ENCODE data around the gene HIPK2. TPM values are rescaled to one million over a fixed set of nuclear protein-coding genes. Genes with fewer than 3 reads are reported as not detected.
A peak's percentile ranks its signal among the peaks of the same experiment; 100 is the strongest.

HIPK2 gene
- total RNA-seq, 1 donor from 2014 or later, result 5.7 TPM

GRCh38 chr7:139758388-139758787 is 19.4 kb downstream of the HIPK2 start:
- no peak overlapping the region for H3K4me3 ChIP-seq (ENCODE audit: low read length in 3 of 3)
- H3K36me3 ChIP-seq (ENCODE audit: control insufficient read depth in 3 of 3, insufficient read depth in 3 of 3, low read length in 3 of 3), result no peaks in the 10 kb centered on the region
- no peaks in the 10 kb centered on the region for H3K27me3 ChIP-seq (ENCODE audit: control insufficient read depth in 3 of 3, insufficient read depth in 3 of 3, low read length in 3 of 3)
- no peak overlapping the region for H3K27ac ChIP-seq (ENCODE audit: low read depth, low read length)
- peaks cover 12 to 29% (median 18%) of the 10 kb centered on the region in 3 donors for H3K4me1 ChIP-seq (ENCODE audit: control insufficient read depth in 3 of 3, insufficient read depth in 3 of 3, low read length in 3 of 3)
- no peaks in the 10 kb centered on the region for H3K9me3 ChIP-seq (ENCODE audit: control insufficient read depth in 3 of 3, low read length in 3 of 3)
- H3K9ac ChIP-seq (ENCODE audit: low read depth in 1 of 3, low read length in 3 of 3), result no peak overlapping the region

- H3K27ac ChIP-seq (ENCODE audit: low read depth, low read length), result no peak overlapping the region
- H3K27me3 ChIP-seq (ENCODE audit: control insufficient read depth in 3 of 3, insufficient read depth in 3 of 3, low read length in 3 of 3), result no peaks in the 10 kb centered on the region
- no peaks in the 10 kb centered on the region for H3K9me3 ChIP-seq (ENCODE audit: control insufficient read depth in 3 of 3, low read length in 3 of 3)
- H3K4me3 ChIP-seq (ENCODE audit: low read length in 3 of 3), result no peak overlapping the region
- H3K36me3 ChIP-seq (ENCODE audit: control insufficient read depth in 3 of 3, insufficient read depth in 3 of 3, low read length in 3 of 3), result no peaks in the 10 kb centered on the region
- no peak overlapping the region for H3K9ac ChIP-seq (ENCODE audit: low read depth in 1 of 3, low read length in 3 of 3)
- H3K4me1 ChIP-seq (ENCODE audit: control insufficient read depth in 3 of 3, insufficient read depth in 3 of 3, low read length in 3 of 3), result peaks cover 15 to 30% (median 19%) of the 10 kb centered on the region in 3 donors
These were observed 19.8 kb downstream of the HIPK2 start for GRCh38 chr7:139757968-139758367.

DNA sequence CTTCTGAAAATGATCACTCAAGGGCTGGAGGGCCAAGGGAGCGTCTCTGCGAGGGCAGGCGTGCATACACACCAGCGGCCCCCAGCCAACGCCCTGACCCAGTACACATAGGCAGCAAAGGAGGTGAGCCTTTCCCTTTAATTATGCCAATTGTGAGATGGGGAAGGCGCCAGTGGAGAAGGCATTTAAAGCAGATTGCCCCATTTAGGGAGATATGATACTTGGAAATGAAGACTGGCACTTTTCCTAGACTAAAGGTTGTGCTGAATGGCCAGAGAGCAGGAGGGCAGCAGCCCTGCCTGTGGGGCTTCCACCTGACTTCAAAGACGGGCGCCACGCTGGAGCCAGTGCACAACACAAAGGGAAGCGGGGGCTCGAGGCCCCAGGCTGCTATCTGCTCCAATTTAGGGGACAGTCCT is 24.1 kb downstream of the HIPK2 start:
- Histone ChIP-seq H3K27ac (ENCODE audit: low read depth, low read length) (peak overlapping the region; percentile 22), H3K9ac (ENCODE audit: low read depth in 1 of 3, low read length in 3 of 3) (peak overlapping the region in 1 of 3 donors; percentile 17), H3K4me3 (ENCODE audit: low read length in 3 of 3) (peak overlapping the region in 2 of 3 donors; percentile 14 to 32), H3K4me1 (ENCODE audit: control insufficient read depth in 3 of 3, insufficient read depth in 3 of 3, low read length in 3 of 3) (peaks cover 27 to 54% (median 39%) of the 10 kb centered on the region in 3 donors), H3K9me3 (ENCODE audit: control insufficient read depth in 3 of 3, low read length in 3 of 3) (no peaks in the 10 kb centered on the region), H3K27me3 (ENCODE audit: control insufficient read depth in 3 of 3, insufficient read depth in 3 of 3, low read length in 3 of 3) (no peaks in the 10 kb centered on the region), H3K36me3 (ENCODE audit: control insufficient read depth in 3 of 3, insufficient read depth in 3 of 3, low read length in 3 of 3) (no peaks in the 10 kb centered on the region)

DNA sequence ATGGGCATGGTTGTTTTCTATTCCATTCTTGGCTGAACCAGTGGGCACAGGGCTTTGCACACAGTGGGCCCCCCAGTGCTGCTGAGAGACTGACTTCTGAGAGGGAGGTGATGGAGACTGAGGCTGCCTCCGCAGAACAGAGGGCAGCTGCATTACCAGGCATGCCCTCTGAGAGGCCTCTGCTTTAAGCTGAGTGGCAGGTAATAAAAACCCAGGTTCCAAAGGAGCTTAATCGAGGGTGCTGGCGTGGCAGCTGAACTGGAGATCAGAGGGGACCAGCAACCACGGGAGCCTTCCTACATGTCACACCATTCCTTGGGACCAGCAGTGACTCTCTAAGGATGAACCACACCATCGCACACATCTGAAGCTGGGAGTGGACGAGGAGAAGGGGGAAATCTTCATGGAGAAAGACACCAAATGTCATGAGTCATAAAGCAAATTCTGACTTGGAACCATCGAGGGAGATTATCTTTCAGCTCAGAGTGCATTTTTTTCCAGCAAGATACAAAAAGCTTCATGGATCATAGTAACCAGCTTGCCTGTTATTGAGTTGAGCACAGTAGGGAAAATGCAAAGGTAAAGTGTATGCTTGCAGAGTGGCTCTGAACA is 24.6 kb downstream of the HIPK2 start:
- Histone ChIP-seq H3K36me3 (ENCODE audit: control insufficient read depth in 3 of 3, insufficient read depth in 3 of 3, low read length in 3 of 3) (no peaks in the 10 kb centered on the region), H3K9me3 (ENCODE audit: control insufficient read depth in 3 of 3, low read length in 3 of 3) (no peaks in the 10 kb centered on the region), H3K4me3 (ENCODE audit: low read length in 3 of 3) (peak overlapping the region in 2 of 3 donors; percentile 14 to 32), H3K9ac (ENCODE audit: low read depth in 1 of 3, low read length in 3 of 3) (peak overlapping the region in 1 of 3 donors; percentile 16), H3K4me1 (ENCODE audit: control insufficient read depth in 3 of 3, insufficient read depth in 3 of 3, low read length in 3 of 3) (peaks cover 30 to 57% (median 44%) of the 10 kb centered on the region in 3 donors), H3K27ac (ENCODE audit: low read depth, low read length) (peak overlapping the region; percentile 22), H3K27me3 (ENCODE audit: control insufficient read depth in 3 of 3, insufficient read depth in 3 of 3, low read length in 3 of 3) (no peaks in the 10 kb centered on the region)

GRCh38 chr7:139752604-139753003 is 25.2 kb downstream of the HIPK2 start:
- Histone ChIP-seq H3K9me3 (ENCODE audit: control insufficient read depth in 3 of 3, low read length in 3 of 3) (no peaks in the 10 kb centered on the region), H3K4me3 (ENCODE audit: low read length in 3 of 3) (no peak overlapping the region), H3K9ac (ENCODE audit: low read depth in 1 of 3, low read length in 3 of 3) (peak overlapping the region in 1 of 3 donors; percentile 17), H3K36me3 (ENCODE audit: control insufficient read depth in 3 of 3, insufficient read depth in 3 of 3, low read length in 3 of 3) (no peaks in the 10 kb centered on the region), H3K27ac (ENCODE audit: low read depth, low read length) (no peak overlapping the region), H3K4me1 (ENCODE audit: control insufficient read depth in 3 of 3, insufficient read depth in 3 of 3, low read length in 3 of 3) (peaks cover 30 to 59% (median 49%) of the 10 kb centered on the region in 3 donors), H3K27me3 (ENCODE audit: control insufficient read depth in 3 of 3, insufficient read depth in 3 of 3, low read length in 3 of 3) (no peaks in the 10 kb centered on the region)

DNA sequence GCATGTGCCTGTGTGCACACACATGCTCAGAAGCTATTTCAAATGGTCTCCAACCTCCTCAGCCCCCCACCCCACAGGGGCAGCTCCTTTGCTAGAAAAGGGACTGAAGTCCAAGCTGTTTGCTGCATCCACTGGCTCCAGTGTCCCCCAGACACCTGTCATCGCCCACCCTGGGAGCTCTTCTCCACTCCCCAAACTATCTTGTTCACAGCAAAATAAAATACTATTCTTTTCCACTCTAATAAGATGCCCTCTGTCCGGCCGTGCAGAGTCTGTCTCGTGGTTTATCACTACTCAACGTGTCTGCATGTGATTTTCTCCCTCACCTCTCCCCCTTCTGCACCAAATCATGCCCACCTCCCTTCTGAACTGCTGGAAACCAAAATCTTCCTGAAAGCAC is 25.6 kb downstream of the HIPK2 start:
- Histone ChIP-seq H3K27ac (ENCODE audit: low read depth, low read length) (no peak overlapping the region), H3K9ac (ENCODE audit: low read depth in 1 of 3, low read length in 3 of 3) (no peak overlapping the region), H3K27me3 (ENCODE audit: control insufficient read depth in 3 of 3, insufficient read depth in 3 of 3, low read length in 3 of 3) (no peaks in the 10 kb centered on the region), H3K36me3 (ENCODE audit: control insufficient read depth in 3 of 3, insufficient read depth in 3 of 3, low read length in 3 of 3) (no peaks in the 10 kb centered on the region), H3K4me1 (ENCODE audit: control insufficient read depth in 3 of 3, insufficient read depth in 3 of 3, low read length in 3 of 3) (peaks cover 30 to 64% (median 51%) of the 10 kb centered on the region in 3 donors), H3K9me3 (ENCODE audit: control insufficient read depth in 3 of 3, low read length in 3 of 3) (no peaks in the 10 kb centered on the region), H3K4me3 (ENCODE audit: low read length in 3 of 3) (no peak overlapping the region)

- Histone ChIP-seq H3K27ac (ENCODE audit: low read depth, low read length) (no peak overlapping the region), H3K27me3 (ENCODE audit: control insufficient read depth in 3 of 3, insufficient read depth in 3 of 3, low read length in 3 of 3) (no peaks in the 10 kb centered on the region), H3K4me1 (ENCODE audit: control insufficient read depth in 3 of 3, insufficient read depth in 3 of 3, low read length in 3 of 3) (peaks cover 36 to 72% (median 58%) of the 10 kb centered on the region in 3 donors), H3K4me3 (ENCODE audit: low read length in 3 of 3) (no peak overlapping the region), H3K9ac (ENCODE audit: low read depth in 1 of 3, low read length in 3 of 3) (no peak overlapping the region), H3K36me3 (ENCODE audit: control insufficient read depth in 3 of 3, insufficient read depth in 3 of 3, low read length in 3 of 3) (no peaks in the 10 kb centered on the region), H3K9me3 (ENCODE audit: control insufficient read depth in 3 of 3, low read length in 3 of 3) (no peaks in the 10 kb centered on the region)
These were observed 27.2 kb downstream of the HIPK2 start for GRCh38 chr7:139750459-139751095.

- Histone ChIP-seq H3K9me3 (ENCODE audit: control insufficient read depth in 3 of 3, low read length in 3 of 3) (no peaks in the 10 kb centered on the region), H3K4me1 (ENCODE audit: control insufficient read depth in 3 of 3, insufficient read depth in 3 of 3, low read length in 3 of 3) (peaks cover 47 to 81% (median 67%) of the 10 kb centered on the region in 3 donors), H3K4me3 (ENCODE audit: low read length in 3 of 3) (peak overlapping the region in 1 of 3 donors; percentile 0), H3K27ac (ENCODE audit: low read depth, low read length) (peak overlapping the region; percentile 6), H3K36me3 (ENCODE audit: control insufficient read depth in 3 of 3, insufficient read depth in 3 of 3, low read length in 3 of 3) (no peaks in the 10 kb centered on the region), H3K9ac (ENCODE audit: low read depth in 1 of 3, low read length in 3 of 3) (no peak overlapping the region), H3K27me3 (ENCODE audit: control insufficient read depth in 3 of 3, insufficient read depth in 3 of 3, low read length in 3 of 3) (no peaks in the 10 kb centered on the region)
These were observed 28.3 kb downstream of the HIPK2 start for GRCh38 chr7:139749545-139749944.

DNA sequence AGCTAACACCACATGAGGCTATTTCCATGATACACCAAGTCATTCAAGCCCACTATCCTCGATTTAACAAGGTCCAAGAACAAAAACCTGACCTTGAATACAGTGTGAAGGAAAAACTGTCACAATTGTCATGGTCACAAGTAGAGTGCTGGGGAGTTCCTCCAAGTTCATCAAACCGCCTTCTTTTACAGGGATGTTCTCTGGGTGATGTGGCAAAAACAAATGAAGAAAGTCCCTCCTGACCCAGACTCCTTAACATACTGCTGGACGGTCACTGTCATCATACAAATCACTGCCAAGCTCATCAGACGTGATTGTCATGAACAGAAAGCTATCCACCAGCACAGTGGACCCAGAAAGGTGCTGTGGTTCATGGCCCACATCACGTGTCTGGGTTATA is 28.9 kb downstream of the HIPK2 start:
- H3K4me1 ChIP-seq (ENCODE audit: control insufficient read depth in 3 of 3, insufficient read depth in 3 of 3, low read length in 3 of 3), result peaks cover 47 to 83% (median 69%) of the 10 kb centered on the region in 3 donors
- peak overlapping the region; percentile 6 for H3K27ac ChIP-seq (ENCODE audit: low read depth, low read length)

GRCh38 chr7:139748373-139748765 is 29.4 kb downstream of the HIPK2 start:
- no peaks in the 10 kb centered on the region for H3K36me3 ChIP-seq (ENCODE audit: control insufficient read depth in 3 of 3, insufficient read depth in 3 of 3, low read length in 3 of 3)
- H3K27me3 ChIP-seq (ENCODE audit: control insufficient read depth in 3 of 3, insufficient read depth in 3 of 3, low read length in 3 of 3), result no peaks in the 10 kb centered on the region
- H3K4me3 ChIP-seq (ENCODE audit: low read length in 3 of 3), result no peak overlapping the region
- H3K27ac ChIP-seq (ENCODE audit: low read depth, low read length), result no peak overlapping the region
- no peaks in the 10 kb centered on the region for H3K9me3 ChIP-seq (ENCODE audit: control insufficient read depth in 3 of 3, low read length in 3 of 3)
- H3K4me1 ChIP-seq (ENCODE audit: control insufficient read depth in 3 of 3, insufficient read depth in 3 of 3, low read length in 3 of 3), result peaks cover 47 to 83% (median 67%) of the 10 kb centered on the region in 3 donors
- no peak overlapping the region for H3K9ac ChIP-seq (ENCODE audit: low read depth in 1 of 3, low read length in 3 of 3)

More for the DNA sequence above, 28.9 kb downstream of the HIPK2 start:
- H3K36me3 ChIP-seq (ENCODE audit: control insufficient read depth in 3 of 3, insufficient read depth in 3 of 3, low read length in 3 of 3), result no peaks in the 10 kb centered on the region
- no peak overlapping the region for H3K4me3 ChIP-seq (ENCODE audit: low read length in 3 of 3)
- H3K27me3 ChIP-seq (ENCODE audit: control insufficient read depth in 3 of 3, insufficient read depth in 3 of 3, low read length in 3 of 3), result no peaks in the 10 kb centered on the region
- H3K9me3 ChIP-seq (ENCODE audit: control insufficient read depth in 3 of 3, low read length in 3 of 3), result no peaks in the 10 kb centered on the region
- H3K9ac ChIP-seq (ENCODE audit: low read depth in 1 of 3, low read length in 3 of 3), result no peak overlapping the region

Data from skeletal muscle tissue (tissue), 4 donors.